H1 (cell line): ENCODE measurements around the gene TANC1. TPM values are rescaled to one million over a fixed set of nuclear protein-coding genes. Genes with fewer than 3 reads are reported as not detected.
A peak's percentile ranks its signal among the peaks of the same experiment; 100 is the strongest.

ENCODE experiments used
- CTCF ChIA-PET: fragments of 300-600 bp; sonication (Branson Sonifier 250); formaldehyde crosslinking; loops from one replicate; lab custom pipeline; 2021; ENCODE audit not compliant: partially characterized antibody; lab: Charles Lee
- POLR2A ChIA-PET: fragments of 300-600 bp; sonication (Branson Sonifier 250); formaldehyde crosslinking; loops from one replicate; lab custom pipeline; 2021; ENCODE audit warnings: inconsistent platforms; ENCODE audit not compliant: partially characterized antibody; lab: Charles Lee
- DNase-seq, 2 experiments: peaks; one replicate each; pipeline versions ENCODE4 v3.0.0 to v3.0.0-alpha.2; 2010 to 2022; ENCODE audit warnings: low spot score in 2 of 2, low read depth in 1 of 2, mixed read lengths in 1 of 2
- FAIRE-seq: peaks from 2 replicates; lab custom pipeline; 2011; peaks lifted over from hg19 to GRCh38; lab: Jason Lieb, UNC
- H2AFZ ChIP-seq: 2 replicates; pipeline ENCODE4 v1.8.1; 2012; ENCODE audit warnings: low read length, inconsistent platforms
- H2AK5ac ChIP-seq: 2 replicates; pipeline ENCODE4 v1.6.1; 2013; ENCODE audit warnings: low read depth, low read length
- H2BK120ac ChIP-seq: replicated peaks from 2 replicates; pipeline ENCODE3; 2013; ENCODE audit warnings: low read depth, low read length, inconsistent platforms
- H2BK12ac ChIP-seq: 2 replicates; pipeline ENCODE4 v1.6.1; 2013; ENCODE audit warnings: low read depth, low read length
- H2BK15ac ChIP-seq: 2 replicates; pipeline ENCODE4 v1.6.1; 2013; ENCODE audit warnings: low read length
- H2BK20ac ChIP-seq: 2 replicates; pipeline ENCODE4 v1.6.1; 2013; ENCODE audit warnings: low read length
- H2BK5ac ChIP-seq: 2 replicates; pipeline ENCODE4 v1.6.1; 2013; ENCODE audit warnings: low read depth, low read length
- H3K14ac ChIP-seq: 2 replicates; pipeline ENCODE4 v1.6.1; 2013; ENCODE audit warnings: inconsistent platforms; ENCODE audit not compliant: insufficient read length
- H3K18ac ChIP-seq: 2 replicates; pipeline ENCODE4 v1.6.1; 2013; ENCODE audit warnings: low read length; ENCODE audit errors: extremely low read depth
- H3K23ac ChIP-seq: 2 replicates; pipeline ENCODE4 v1.6.1; 2013; ENCODE audit warnings: inconsistent platforms; ENCODE audit not compliant: insufficient read length
- H3K23me2 ChIP-seq: 2 replicates; pipeline ENCODE4 v1.6.1; 2013; ENCODE audit warnings: low read depth, low read length
- H3K27ac ChIP-seq: 2 replicates; pipeline ENCODE4 v1.6.1; 2011; ENCODE audit warnings: low read depth, low read length, inconsistent platforms
- H3K27me3 ChIP-seq, 4 experiments: replicated peaks in 1 of 4; 1 replicate in 1 of 4; 2 replicates in 3 of 4; pipeline versions ENCODE4 v1.6.1 to v1.8.1; 2011 to 2013; ENCODE audit warnings: low read length in 3 of 4, mild to moderate bottlenecking in 3 of 4, inconsistent platforms in 2 of 4, mixed read lengths in 2 of 4, moderate library complexity in 1 of 4; ENCODE audit not compliant: control insufficient read depth in 3 of 4, insufficient read depth in 3 of 4; ENCODE audit errors: extremely low read depth in 1 of 4
- H3K36me3 ChIP-seq, 4 experiments: 2 replicates each; pipeline versions ENCODE4 v1.6.1 to v1.8.1; 2011 to 2013; ENCODE audit warnings: mild to moderate bottlenecking in 4 of 4, low read length in 3 of 4, moderate library complexity in 2 of 4, control low read depth in 1 of 4, inconsistent platforms in 1 of 4; ENCODE audit not compliant: insufficient read depth in 4 of 4, control insufficient read depth in 2 of 4
- H3K4ac ChIP-seq: replicated peaks from 2 replicates; pipeline ENCODE3; 2013; ENCODE audit warnings: low read length, low read depth, mixed read lengths, inconsistent platforms; ENCODE audit not compliant: insufficient read length
- H3K4me1 ChIP-seq, 4 experiments: replicated peaks in 1 of 4; 1 replicate in 1 of 4; 2 replicates in 3 of 4; pipeline versions ENCODE4 v1.6.1 to v1.8.1; 2011 to 2013; ENCODE audit warnings: low read length in 3 of 4, inconsistent platforms in 2 of 4, mixed read lengths in 1 of 4; ENCODE audit not compliant: insufficient read depth in 4 of 4, control insufficient read depth in 3 of 4
- H3K4me2 ChIP-seq, 2 experiments: 2 replicates each; pipeline versions ENCODE4 v1.6.1 to v1.8.1; 2011 to 2013; ENCODE audit warnings: low read depth in 2 of 2, low read length in 2 of 2, control low read depth in 1 of 2, inconsistent platforms in 1 of 2, mild to moderate bottlenecking in 1 of 2; ENCODE audit not compliant: insufficient read depth in 1 of 2
- H3K4me3 ChIP-seq, 4 experiments: fragments of 200-600, 300-600 bp in 1 of 4; sonication (generic), shearing (Covaris generic), sonication (Bioruptor Twin) in 1 of 4; 2 replicates each; pipeline versions ENCODE4 v1.5.1 to v1.8.1; 2011 to 2016; ENCODE audit warnings: low read length in 4 of 4, low read depth in 3 of 4, control low read depth in 2 of 4, inconsistent platforms in 2 of 4, mild to moderate bottlenecking in 2 of 4, mixed read lengths in 1 of 4, moderate library complexity in 1 of 4; ENCODE audit not compliant: insufficient read depth in 2 of 4; ENCODE audit errors: extremely low read depth in 1 of 4
- H3K56ac ChIP-seq: replicated peaks from 2 replicates; pipeline ENCODE3; 2013; ENCODE audit warnings: low read depth, mild to moderate bottlenecking, mixed read lengths, low read length, inconsistent platforms; ENCODE audit not compliant: insufficient read length
- H3K79me1 ChIP-seq: 2 replicates; pipeline ENCODE4 v1.6.1; 2013; ENCODE audit warnings: low read depth, low read length, control low read depth
- H3K79me2 ChIP-seq, 2 experiments: 2 replicates each; pipeline versions ENCODE4 v1.6.1 to v1.8.1; 2012 to 2013; ENCODE audit warnings: low read length in 2 of 2, mild to moderate bottlenecking in 2 of 2, inconsistent platforms in 1 of 2; ENCODE audit not compliant: insufficient read depth in 2 of 2, control insufficient read depth in 1 of 2
- H3K9ac ChIP-seq, 4 experiments: replicated peaks in 1 of 4; 1 replicate in 1 of 4; 2 replicates in 3 of 4; pipeline versions ENCODE4 v1.6.1 to v1.8.1; 2011 to 2013; ENCODE audit warnings: low read depth in 3 of 4, low read length in 3 of 4, control low read depth in 2 of 4, mild to moderate bottlenecking in 2 of 4, moderate library complexity in 2 of 4, inconsistent platforms in 1 of 4; ENCODE audit errors: extremely low read depth in 1 of 4
- H3K9me3 ChIP-seq, 2 experiments: 2 replicates each; pipeline versions ENCODE4 v1.6.1 to v1.8.1; 2012 to 2013; ENCODE audit warnings: mild to moderate bottlenecking in 2 of 2, moderate library complexity in 2 of 2, control low read depth in 1 of 2, inconsistent platforms in 1 of 2, low read depth in 1 of 2, low read length in 1 of 2, mixed read lengths in 1 of 2; ENCODE audit not compliant: insufficient read depth in 2 of 2
- H4K20me1 ChIP-seq, 2 experiments: replicated peaks in 1 of 2; 2 replicates each; pipeline versions ENCODE3 to v1.8.1; 2011 to 2013; ENCODE audit warnings: inconsistent platforms in 2 of 2, low read length in 2 of 2, mild to moderate bottlenecking in 1 of 2; ENCODE audit not compliant: insufficient read depth in 2 of 2, control insufficient read depth in 1 of 2
- H4K5ac ChIP-seq: 2 replicates; pipeline ENCODE4 v1.6.1; 2013; ENCODE audit warnings: low read length, low read depth, mixed read lengths, inconsistent platforms; ENCODE audit not compliant: insufficient read length
- H4K8ac ChIP-seq: 2 replicates; pipeline ENCODE4 v1.8.0; 2013; ENCODE audit warnings: mild to moderate bottlenecking, moderate library complexity, low read length, inconsistent platforms; ENCODE audit not compliant: insufficient read depth; ENCODE audit errors: extremely low read depth
- H4K91ac ChIP-seq: replicated peaks from 2 replicates; pipeline ENCODE3; 2013; ENCODE audit warnings: low read length, mixed read lengths, inconsistent platforms; ENCODE audit not compliant: insufficient read length
- BRCA1 ChIP-seq: IDR thresholded peaks from 2 replicates; pipeline ENCODE4 v1.6.1; 2012; ENCODE audit warnings: low read depth, low read length, improper control_type of control experiment
- CHD2 ChIP-seq: IDR thresholded peaks from 2 replicates; pipeline ENCODE4 v1.6.1; 2012; ENCODE audit warnings: low read length, improper control_type of control experiment
- FOSL1 ChIP-seq: IDR thresholded peaks from 2 replicates; pipeline ENCODE4 v1.6.1; 2011; ENCODE audit warnings: mild to moderate bottlenecking, low read depth, low read length, moderate library complexity; ENCODE audit not compliant: insufficient read depth
- HDAC2 ChIP-seq, 2 experiments: fragments of 300-600 bp in 1 of 2; sonication (generic) in 1 of 2; IDR thresholded peaks; 2 replicates each; pipeline ENCODE4 v1.6.1; 2011 to 2012; ENCODE audit warnings: low read depth in 2 of 2, low read length in 2 of 2, mild to moderate bottlenecking in 2 of 2, moderate library complexity in 2 of 2, borderline replicate concordance in 1 of 2, inconsistent platforms in 1 of 2
- KDM5A ChIP-seq: fragments of 200-600 bp; IDR thresholded peaks from 2 replicates; pipeline ENCODE4 v1.7.1; 2012; ENCODE audit warnings: mild to moderate bottlenecking, low read length, inconsistent platforms, mixed read lengths
- MAX ChIP-seq: IDR thresholded peaks from 2 replicates; pipeline ENCODE4 v1.6.1; 2012; ENCODE audit warnings: inconsistent platforms
- POLR2A ChIP-seq, 2 experiments: IDR thresholded peaks; 1 replicate in 1 of 2; 2 replicates in 1 of 2; pipeline ENCODE4 v1.6.1; 2011; ENCODE audit warnings: low read depth in 2 of 2, low read length in 2 of 2, mild to moderate bottlenecking in 2 of 2; ENCODE audit errors: control extremely low read depth in 1 of 2
- SAP30 ChIP-seq: fragments of 300-600 bp; sonication (generic); IDR thresholded peaks from 2 replicates; pipeline ENCODE4 v1.7.1; 2012; ENCODE audit warnings: low read length, moderate library complexity, mild to moderate bottlenecking, inconsistent platforms; ENCODE audit not compliant: insufficient read depth, insufficient replicate concordance
- TBP ChIP-seq: IDR thresholded peaks from 2 replicates; pipeline ENCODE4 v1.6.1; 2011; ENCODE audit warnings: low read depth, low read length, improper control_type of control experiment
- TCF12 ChIP-seq: IDR thresholded peaks from 2 replicates; pipeline ENCODE4 v1.6.1; 2011; ENCODE audit warnings: low read depth, mild to moderate bottlenecking, low read length
- YY1 ChIP-seq: IDR thresholded peaks from 2 replicates; pipeline ENCODE4 v1.6.1; 2011; ENCODE audit warnings: low read depth, mild to moderate bottlenecking, low read length
- WGBS, 2 experiments: shearing (Covaris generic) in 1 of 2; methylation state at CpG; one replicate each; pipeline versions ENCODE4 v1.1.6 to v1.1.7; 2013 to 2015; ENCODE audit warnings: low lambda C conversion rate in 2 of 2, mixed read lengths in 2 of 2, inconsistent platforms in 1 of 2, low coverage in 1 of 2, missing lambda C conversion rate in 1 of 2; ENCODE audit not compliant: insufficient replicate concordance in 2 of 2, insufficient coverage in 1 of 2, insufficient read length in 1 of 2; ENCODE audit errors: extremely low coverage in 1 of 2, missing lambda C conversion rate in 1 of 2; 5-methylcytosine and 5-hydroxymethylcytosine counted together
- polyA plus RNA-seq, 7 experiments: library from polyadenylated mRNA; depleted of rRNA in 3 of 7; stranded (reverse) in 5 of 7; unstranded in 2 of 7; fragments of >200 nt in 5 of 7; fragments of 200-250 nt in 2 of 7; gene quantifications; 1 replicate in 5 of 7; 2 replicates in 1 of 7; 4 replicates in 1 of 7; pipeline versions ENCODE4 v1.2.1 to v1.2.3, GENCODE V29; 2011 to 2013; ENCODE audit warnings: missing spikeins in 2 of 7, mixed read lengths in 2 of 7
- total RNA-seq: library from RNA; stranded (reverse); fragmentation: NEBNext Ultra II Directional; extraction: Animal tissue kit (Norgen Biotek cat#: 25700); gene quantifications from 2 replicates; pipeline ENCODE4 v1.2.1, GENCODE V29; 2021

The TANC1 gene
- total and polyA plus RNA-seq, 2 of the 8 experiments (the other 6 are each of a cell fraction or from before 2014, with no cell fraction given) = 4.1 to 7.6 TPM

- H3K27me3 ChIP-seq = no peaks in the 10 kb centered on the region; a peak in 2 of 7 replicates
- no peak overlapping the region for H3K9ac ChIP-seq
- peaks cover 8 to 13% (median 11%) of the 10 kb centered on the region in 4 experiments; a peak in 6 of 7 replicates for H3K4me1 ChIP-seq
- H3K79me2 ChIP-seq = no peaks in the 10 kb centered on the region
- no peaks in the 10 kb centered on the region for H3K23me2 ChIP-seq
- H3K9me3 ChIP-seq = no peaks in the 10 kb centered on the region
- 30% methylated on average over 4 of the region's 5 CpGs; no CpG with 5 or more reads in 1 of the 2 experiments for WGBS, 2 experiments
- H2BK20ac ChIP-seq = peak overlapping the region; percentile 91
- POLR2A ChIA-PET = interaction anchor here (0.7 to 1.5 kb wide), 4 partner anchors 9 to 68 kb away, joined by 3 to 5 read pairs (median 4); no protein-coding TSS in a partner anchor
- H2BK12ac ChIP-seq = no peak overlapping the region
- no peak overlapping the region for H4K8ac ChIP-seq
- H4K20me1 ChIP-seq = no peaks in the 10 kb centered on the region
- H4K5ac ChIP-seq = no peak overlapping the region
- no peak for TF ChIP-seq KDM5A
- TF ChIP-seq MAX = no peak
- TF ChIP-seq BRCA1 = no peak
- TF ChIP-seq YY1 = no peak
- TF ChIP-seq HDAC2 (IDR thresholded peaks at IDR 0.05; ENCODE audit: borderline replicate concordance in 1 of 2, low read depth in 2 of 2, low read length in 2 of 2) = no peak
- no peak for TF ChIP-seq TBP
- no peak for TF ChIP-seq POLR2A (IDR thresholded peaks at IDR 0.05; ENCODE audit: control extremely low read depth in 1 of 2, low read depth in 2 of 2, low read length in 2 of 2)
- TF ChIP-seq CHD2 = no peak
- no peak for TF ChIP-seq SAP30
- no peak for TF ChIP-seq TCF12
- TF ChIP-seq FOSL1 = no peak
- H3K27ac ChIP-seq = no peak overlapping the region
- no peak overlapping the region for H2BK15ac ChIP-seq
- H3K18ac ChIP-seq = 0 out of 2 replicates have a peak overlapping the region, but pooled peaks have one; percentile 48
- H3K4me2 ChIP-seq = peak overlapping the region; percentile 61 to 65
- H3K23ac ChIP-seq = no peak overlapping the region
- FAIRE-seq (peak; percentile 7), DNase-seq (no peak)
- H3K4me3 ChIP-seq = peak overlapping the region in 3 of 4 experiments; percentile 5 to 34 (median 12); a peak in 3 of 8 replicates
- no peaks in the 10 kb centered on the region for H3K79me1 ChIP-seq
- peak overlapping the region; percentile 14; the same call in 1 of the 2 replicates for H2AFZ ChIP-seq
- H2BK120ac ChIP-seq = no peak overlapping the region
- H3K14ac ChIP-seq = no peak overlapping the region
- CTCF ChIA-PET = interaction anchor here (0.8 to 3.5 kb wide), 5 partner anchors 9 to 54 kb away, joined by 3 to 17 read pairs (median 4); no protein-coding TSS in a partner anchor
- H2BK5ac ChIP-seq = 0 out of 2 replicates have a peak overlapping the region, but pooled peaks have one; percentile 53
- no peak overlapping the region for H3K4ac ChIP-seq
- H4K91ac ChIP-seq = no peak overlapping the region
- peak overlapping the region; percentile 72; the same call in 1 of the 2 replicates for H2AK5ac ChIP-seq
- H3K36me3 ChIP-seq = no peaks in the 10 kb centered on the region
- H3K56ac ChIP-seq = no peak overlapping the region
These were observed 96.2 kb downstream of the TANC1 start for GRCh38 chr2:159064446-159065301.
